Activated CD4-positive, alpha-beta T cell treated with anti-CD3 and anti-CD28 coated beads, Interleukin-2, Interleukin-4, amounts not matched to agents 100 ng/mL and 50 ng/mL, durations not matched to agents 16 hours and 8 hours (primary cell): ENCODE results near the gene CDX1.
A peak's percentile ranks its signal among the peaks of the same experiment; 100 is the strongest.

Experiments
- DNase-seq: peaks from one replicate; pipeline ENCODE4 v3.0.0-alpha.2; 2020; ENCODE audit warnings: low spot score

Gene CDX1

GRCh38 chr5:150208187-150209098 is 41.9 kb downstream of the CDX1 start:
- no peak for DNase-seq

DNA sequence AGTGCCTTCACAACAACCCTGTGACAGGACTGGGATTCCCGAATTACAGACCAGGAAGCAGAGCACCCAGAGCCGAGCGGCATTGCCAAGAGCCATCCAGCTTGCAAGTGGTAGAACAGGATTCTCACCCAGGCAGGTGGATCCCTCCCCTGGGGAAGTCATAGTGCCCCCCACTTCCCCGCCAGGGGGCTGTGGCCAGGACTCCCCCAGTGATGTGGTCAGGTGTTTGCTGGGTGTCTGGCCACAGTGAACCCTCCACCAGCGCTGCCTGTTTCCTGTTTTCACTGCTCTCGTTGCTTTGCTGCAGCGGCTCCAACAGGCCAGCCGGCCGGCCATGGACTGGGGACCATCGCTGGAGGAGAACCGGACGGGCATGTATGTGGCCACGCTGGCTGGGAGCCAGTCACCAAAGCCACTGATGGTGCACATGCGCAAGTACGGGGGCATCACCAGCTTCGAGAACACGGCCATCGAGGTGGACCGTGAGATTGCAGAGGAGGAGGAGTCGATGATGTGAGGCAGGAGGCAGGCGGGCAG is 42.6 kb downstream of the CDX1 start:
- no peak for DNase-seq

- DNase-seq = no peak
Observed at GRCh38 chr5:150210644-150211043, 44.1 kb downstream of the CDX1 start.

GRCh38 chr5:150211156-150212030 is 44.8 kb downstream of the CDX1 start:
- no peak for DNase-seq

- no peak for DNase-seq
Observed at GRCh38 chr5:150213530-150213929, 47.0 kb downstream of the CDX1 start.

GRCh38 chr5:150214289-150214688 is 47.7 kb downstream of the CDX1 start:
- no peak for DNase-seq

GRCh38 chr5:150215979-150216944 is 49.7 kb downstream of the CDX1 start:
- DNase-seq = no peak

GRCh38 chr5:150217038-150217437 is 50.5 kb downstream of the CDX1 start:
- DNase-seq = no peak

- peak; percentile 84 for DNase-seq
Observed at GRCh38 chr5:150217873-150218692, 51.5 kb downstream of the CDX1 start.

DNA sequence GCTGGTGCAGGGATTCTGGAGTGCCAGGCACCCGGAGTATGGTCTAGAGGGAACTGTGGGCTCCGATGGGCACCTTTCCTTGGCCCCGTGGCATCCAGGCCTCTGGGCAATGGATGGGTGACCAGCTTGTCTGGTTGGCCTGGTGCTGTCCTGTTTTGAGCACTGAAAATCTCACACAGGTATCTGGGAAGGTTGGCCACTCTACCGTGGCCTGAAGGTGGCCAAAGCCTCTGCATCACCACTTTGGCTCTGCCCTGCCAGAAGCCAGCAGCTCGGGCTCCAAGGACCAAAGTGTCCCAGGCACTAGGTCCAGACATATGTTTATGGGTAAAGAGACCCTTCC is 52.1 kb downstream of the CDX1 start:
- no peak for DNase-seq

GRCh38 chr5:150219142-150219541 is 52.6 kb downstream of the CDX1 start:
- DNase-seq = no peak

DNA sequence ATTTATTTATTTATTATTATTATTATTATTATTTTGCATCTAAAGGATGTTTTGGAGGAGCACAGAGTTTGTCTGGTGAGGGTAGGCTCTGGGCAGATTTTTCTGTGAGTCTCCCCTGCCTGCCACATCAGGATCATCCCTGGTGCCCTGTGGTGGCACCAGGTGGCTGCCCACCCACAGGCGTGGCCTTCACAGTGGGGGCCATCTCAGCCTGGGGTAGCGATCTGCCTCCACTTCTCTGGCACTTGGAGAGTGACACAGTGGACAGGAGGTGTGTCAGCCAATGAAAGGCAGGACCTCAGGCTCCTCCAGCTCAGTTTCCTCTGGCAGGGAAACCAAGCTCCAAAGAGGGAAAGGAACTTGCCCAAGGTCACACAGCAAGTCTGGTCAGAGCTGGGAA is 53.3 kb downstream of the CDX1 start:
- no peak for DNase-seq

DNA sequence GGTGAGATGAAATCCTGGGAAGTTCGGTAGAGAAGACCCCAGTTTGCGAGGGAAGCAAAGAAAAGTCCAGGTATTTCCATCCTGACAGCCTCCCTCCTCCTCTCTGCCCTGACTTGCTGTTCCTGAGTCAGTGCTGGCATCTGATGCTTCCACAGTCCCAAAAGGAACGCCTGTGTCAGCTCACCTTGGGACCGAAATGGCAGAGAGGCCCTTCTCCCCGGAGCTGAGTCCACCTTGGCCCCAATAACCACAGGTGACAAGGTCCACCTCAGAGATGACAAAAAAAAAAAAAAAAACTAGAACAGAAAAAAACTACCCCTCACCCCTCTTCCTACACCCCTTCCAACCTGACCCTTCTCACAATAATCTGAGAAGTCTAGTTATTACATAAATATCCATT is 54.9 kb downstream of the CDX1 start:
- no peak for DNase-seq

- no peak for DNase-seq
Observed at GRCh38 chr5:150222906-150223305, 56.3 kb downstream of the CDX1 start.

GRCh38 chr5:150223474-150223873 is 56.9 kb downstream of the CDX1 start:
- DNase-seq = no peak

DNA sequence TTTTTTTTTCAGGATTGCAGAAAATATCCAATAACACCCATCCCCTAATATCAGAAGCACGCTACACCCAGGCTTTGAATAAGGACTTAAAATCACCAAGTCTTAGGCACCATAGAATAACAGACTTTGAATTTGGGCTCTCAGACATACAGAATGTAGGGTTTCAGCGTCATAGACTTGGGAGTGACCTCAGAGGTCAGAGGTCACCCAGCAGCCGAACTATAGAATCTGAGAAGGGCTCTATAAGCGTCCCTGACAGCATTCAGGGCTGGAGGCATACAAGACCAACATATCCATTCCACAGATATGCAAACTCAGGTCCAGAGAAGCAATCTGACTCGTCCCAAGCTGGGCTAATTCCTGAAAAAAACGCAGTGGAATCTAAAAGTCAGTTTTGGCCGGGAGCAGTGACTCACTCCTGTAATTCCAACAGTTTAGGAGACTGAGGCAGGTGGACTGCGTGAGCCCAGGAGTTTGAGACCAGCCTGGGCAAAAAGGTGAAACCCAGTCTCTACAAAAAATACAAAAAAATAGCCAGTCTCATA is 58.0 kb downstream of the CDX1 start:
- DNase-seq = no peak

GRCh38 chr5:150227036-150227435 is 60.5 kb downstream of the CDX1 start:
- no peak for DNase-seq

GRCh38 chr5:150227606-150228273 is 61.2 kb downstream of the CDX1 start:
- no peak for DNase-seq

DNA sequence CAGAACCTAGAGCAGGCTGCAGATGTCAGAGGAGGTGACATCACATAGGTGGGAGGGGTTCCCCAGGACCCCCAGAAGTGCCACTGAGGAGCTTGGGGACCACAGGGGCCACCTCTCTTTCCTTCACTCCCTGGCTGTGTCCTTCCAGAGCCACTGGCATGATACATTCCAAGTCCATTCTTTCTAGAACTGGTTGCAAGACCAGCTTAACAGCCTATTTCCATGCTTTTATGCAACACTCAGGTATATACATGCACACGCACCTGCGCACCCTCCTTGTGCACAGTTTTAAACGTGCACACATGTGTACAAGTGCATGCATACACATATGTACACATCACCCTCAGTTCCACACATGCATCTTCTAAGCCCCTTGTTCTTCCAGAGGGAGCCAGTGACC is 63.0 kb downstream of the CDX1 start:
- no peak for DNase-seq

DNA sequence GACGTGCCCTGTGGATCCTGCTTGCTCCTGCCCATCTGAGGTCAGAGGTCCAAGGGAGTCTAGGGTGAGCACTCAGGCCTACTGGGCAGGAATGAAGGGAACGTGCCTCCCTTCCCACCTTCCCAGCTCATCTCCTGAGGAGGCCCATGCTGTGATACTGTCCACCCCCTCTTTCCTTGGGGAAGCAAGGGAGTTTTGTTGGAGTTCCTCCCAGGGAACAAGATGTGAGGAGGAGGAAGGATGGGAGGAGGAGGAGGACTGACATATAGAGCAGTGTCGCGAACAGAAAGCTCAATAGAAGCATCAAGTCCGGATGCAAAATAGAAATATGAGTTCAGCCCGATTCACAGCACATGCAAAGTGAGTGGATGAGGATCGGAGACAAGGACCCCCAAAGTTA is 64.3 kb downstream of the CDX1 start:
- DNase-seq = no peak
